SIG-M5 treated with dmso at 0.1 percent for 504 hours (cell line): ENCODE measurements around the gene ATP8A1.

Experiments
- DNase-seq: peaks from one replicate; lab custom pipeline; 2025; ENCODE audit not compliant: unreplicated experiment; lab: John Stamatoyannopoulos, UW

The ATP8A1 gene

DNA sequence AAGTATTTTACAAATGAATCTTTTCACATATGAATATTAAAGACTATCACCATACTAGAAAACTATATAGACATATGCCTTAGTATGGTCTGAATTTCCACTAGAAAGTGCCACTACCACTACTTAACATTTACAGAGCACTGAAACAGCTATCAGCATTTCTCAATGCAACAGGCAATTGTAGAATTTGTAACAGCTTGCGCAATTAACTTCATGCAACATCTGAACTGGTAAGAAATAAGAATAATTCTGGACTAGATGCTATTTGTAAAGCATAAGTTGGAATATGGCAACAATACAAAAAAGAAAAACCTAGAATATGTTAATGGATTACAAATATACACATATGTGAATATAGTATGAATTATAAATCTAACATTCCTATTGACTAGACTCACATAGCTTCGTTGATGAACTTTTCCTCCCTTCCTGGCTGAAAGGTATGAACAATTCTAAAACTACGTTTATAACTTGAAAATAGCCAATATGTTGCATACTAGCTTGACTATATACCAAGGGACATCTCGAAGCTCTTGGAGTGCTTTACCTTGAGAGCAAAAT is 82.0 kb downstream of the ATP8A1 start:
- DNase-seq = peak; percentile 6

DNA sequence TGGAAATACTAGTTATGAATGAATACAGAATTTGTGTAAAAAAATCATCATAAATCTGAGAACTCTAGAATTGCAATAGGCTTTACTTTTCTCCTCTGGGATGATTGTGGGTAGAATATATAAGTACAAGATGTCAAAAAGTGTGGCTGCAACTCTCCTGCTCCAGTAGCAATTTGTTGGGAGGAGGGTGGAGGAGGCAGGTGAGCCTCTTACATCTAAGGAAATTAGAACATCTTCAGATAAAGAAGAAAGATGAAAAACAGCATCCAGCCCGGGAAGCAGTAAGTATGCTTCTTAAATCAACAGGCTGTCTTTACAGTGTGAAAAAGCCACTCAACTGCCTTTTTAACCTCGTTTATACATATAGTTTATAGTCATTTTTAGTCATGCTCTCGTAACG is 83.7 kb downstream of the ATP8A1 start:
- no peak for DNase-seq

DNA sequence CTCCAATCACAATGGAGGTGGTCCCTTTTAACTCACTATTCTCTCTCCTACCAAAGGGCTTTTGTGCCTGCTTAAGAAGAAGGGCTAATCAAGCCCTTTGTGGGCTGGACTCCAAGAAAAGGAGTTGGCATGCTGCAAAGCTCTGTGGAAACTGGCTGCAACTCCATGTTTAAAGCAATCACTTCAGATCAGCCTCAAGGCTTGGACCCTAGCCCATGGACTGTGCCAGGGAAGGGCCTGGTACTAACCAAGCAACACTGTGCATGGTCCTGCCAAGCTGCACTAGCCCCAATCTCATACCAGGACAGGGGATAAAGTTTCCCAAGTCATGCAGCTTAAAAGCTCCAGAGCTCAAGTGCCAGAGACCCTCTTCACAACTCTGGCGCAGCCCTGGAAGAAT is 86.7 kb downstream of the ATP8A1 start:
- no peak for DNase-seq

DNA sequence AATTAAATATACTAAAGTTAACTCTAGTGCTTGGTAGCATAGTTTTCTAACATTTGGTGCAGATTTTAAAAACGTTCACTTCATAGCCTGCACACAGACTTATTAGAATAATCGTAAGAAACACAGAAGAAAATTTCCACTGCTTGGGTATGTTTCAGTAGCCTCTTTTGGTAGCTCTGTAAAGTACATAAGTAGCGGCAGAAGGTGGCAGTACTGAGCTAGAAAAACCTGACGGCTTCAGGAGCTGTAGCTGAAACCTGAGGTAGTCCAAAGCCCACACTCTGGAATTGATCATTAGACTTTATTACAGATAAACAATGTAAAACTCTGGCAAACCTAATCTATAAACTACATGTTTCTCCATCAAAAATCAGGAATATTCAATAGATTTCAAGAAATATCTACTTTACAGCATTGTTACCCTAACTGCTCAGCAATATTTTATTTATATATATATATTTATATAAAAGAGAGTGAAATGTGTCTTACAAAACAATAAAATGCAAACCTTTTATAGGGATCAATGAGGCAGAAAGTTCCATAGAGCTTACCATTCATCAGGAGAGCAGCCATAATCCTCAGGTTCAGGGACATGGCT is 88.2 kb downstream of the ATP8A1 start:
- peak; percentile 37 for DNase-seq

DNA sequence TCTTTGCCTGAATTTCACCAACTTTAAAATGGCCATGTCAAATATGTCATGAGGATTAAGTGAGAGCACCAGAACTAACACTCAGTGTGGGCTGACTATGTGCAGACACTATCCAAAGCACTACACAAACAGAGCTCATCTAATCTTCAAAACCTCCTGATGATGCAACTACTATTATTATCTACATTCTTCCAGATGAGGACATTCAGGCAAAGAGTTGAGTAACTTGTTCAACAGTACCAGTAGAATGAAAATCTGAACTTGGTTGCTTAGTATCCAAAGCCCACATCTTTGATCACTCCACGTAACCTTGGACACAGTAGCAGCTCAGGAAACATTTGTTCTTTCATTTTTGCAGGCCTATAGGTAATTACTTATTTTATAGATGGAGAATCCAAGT is 90.1 kb downstream of the ATP8A1 start:
- no peak for DNase-seq

DNA sequence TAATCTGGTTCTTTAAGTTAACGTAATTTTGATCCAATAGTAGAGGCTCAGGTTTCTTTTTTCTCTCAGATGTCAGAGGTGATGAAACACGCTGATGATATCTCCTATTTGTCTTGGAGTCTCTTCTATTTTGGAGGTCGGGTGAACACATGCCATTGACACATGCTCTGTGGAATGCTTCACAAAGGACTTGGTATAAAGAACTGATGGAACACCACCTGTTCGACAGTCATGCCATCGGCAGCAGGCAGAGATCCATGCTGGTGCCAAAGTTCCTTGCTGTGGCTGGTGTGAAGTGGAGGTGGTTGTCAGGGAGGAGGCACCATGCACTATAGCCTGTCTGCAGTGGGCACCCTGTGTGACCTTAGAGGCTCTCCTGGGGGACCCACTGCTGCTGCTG is 94.9 kb downstream of the ATP8A1 start:
- no peak for DNase-seq

DNA sequence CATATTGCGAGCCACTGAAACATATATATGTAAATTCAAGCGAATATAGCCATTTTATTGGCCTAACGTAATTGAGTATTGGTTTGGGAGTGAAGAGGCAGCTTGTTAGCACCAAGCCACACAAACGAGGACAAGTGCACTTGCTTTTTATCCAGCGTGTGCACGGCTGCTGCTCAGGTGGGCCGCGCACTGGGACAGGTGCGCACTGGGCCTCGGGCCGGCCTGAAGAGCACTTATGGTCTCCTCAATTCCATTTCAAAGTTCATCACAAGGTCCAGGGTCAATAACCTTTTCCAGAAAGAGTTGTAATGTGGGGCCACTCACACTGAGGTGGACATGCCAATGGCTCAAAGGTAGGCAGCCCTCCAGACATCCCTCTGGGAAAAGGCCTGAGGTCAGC is 95.9 kb downstream of the ATP8A1 start:
- no peak for DNase-seq

DNA sequence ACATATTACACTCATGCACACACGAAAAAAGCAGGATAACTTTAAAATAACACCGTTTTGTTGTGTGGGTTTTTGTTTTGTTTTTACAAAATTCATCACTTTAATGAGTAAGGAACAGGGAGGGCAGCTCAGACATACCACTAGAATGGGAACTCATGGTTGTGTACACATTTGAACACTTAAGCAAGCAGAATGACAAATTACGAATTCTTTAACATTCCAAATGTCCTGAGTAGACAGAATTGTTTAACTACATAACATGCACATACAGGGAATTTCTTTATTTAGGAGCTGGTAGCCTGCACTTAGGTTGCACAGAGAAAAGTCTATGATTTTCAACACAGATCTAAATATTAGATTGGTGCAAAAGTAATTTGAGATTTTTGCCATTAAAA is 96.4 kb downstream of the ATP8A1 start:
- DNase-seq = no peak

DNA sequence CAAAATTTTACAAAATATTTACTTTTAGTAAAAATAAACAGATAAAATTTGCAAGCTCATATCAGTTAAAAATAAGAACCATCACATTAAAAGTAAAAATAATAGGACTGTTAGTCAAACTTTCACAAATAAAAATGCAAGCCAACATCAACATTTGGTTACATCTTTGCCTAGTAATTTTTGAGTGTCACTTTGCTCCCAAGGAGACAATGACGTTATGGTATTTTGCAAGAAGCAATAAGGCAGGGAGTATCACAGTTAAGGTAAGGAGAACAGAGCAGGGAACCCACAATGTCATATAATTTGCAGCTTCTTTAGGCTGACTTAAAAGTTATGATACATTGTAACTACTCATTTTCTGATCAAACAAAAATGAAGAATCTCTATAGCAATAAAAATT is 98.7 kb downstream of the ATP8A1 start:
- no peak for DNase-seq

DNA sequence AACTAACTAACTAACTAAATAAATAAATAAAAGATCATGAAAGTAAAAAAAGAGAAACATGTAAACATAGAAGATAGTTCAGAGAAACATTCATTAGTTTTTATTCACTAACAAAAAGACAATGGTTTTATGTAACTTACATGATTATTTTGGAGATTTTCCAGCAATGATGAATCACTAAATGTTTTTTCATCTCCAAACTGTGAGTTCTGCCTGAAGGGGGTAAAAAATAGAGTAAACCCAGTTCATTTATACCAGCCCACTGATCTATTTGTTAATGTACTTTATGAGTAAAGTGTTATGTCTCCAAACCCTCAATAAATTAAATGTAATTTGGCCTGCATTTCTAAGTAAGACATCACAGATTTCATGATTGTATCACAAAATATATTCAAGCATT is 101.1 kb downstream of the ATP8A1 start:
- DNase-seq = no peak

DNA sequence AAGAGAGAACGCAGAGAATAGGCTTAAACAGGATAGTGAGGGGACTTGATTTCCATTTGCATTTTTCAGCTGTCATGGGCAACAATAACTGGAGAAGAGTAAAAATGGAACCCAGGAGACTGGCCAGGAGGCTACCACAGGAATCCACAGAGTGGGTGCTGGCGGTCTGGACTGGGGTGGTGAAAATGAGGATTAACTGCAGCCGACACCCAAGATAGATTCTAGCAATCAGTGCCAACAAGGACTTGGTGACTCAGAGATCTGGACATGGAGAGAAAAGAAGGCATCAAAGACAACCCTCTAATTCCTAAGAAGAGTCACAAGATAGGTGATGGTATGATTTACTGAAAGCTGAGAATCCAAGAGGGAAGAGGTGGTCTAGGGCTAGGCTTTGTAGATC is 102.8 kb downstream of the ATP8A1 start:
- no peak for DNase-seq

DNA sequence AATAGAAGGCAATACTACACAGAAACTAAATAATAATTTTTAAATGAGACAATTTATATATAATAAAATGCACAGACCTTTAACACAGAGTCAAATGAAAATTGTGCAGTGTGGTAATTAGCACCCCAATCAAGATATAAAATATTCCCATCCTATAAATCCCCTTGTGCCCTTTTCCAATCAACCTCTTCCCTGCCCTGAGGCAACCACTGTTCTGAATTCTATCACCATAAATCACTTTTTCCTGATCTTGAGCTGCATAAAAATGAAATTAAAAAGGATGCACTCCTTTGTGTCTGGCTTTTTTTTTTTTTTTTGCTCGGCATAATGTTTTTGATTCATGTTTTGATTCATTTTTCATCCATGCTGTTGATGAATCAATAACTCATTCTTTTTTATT is 107.0 kb downstream of the ATP8A1 start:
- no peak for DNase-seq

DNA sequence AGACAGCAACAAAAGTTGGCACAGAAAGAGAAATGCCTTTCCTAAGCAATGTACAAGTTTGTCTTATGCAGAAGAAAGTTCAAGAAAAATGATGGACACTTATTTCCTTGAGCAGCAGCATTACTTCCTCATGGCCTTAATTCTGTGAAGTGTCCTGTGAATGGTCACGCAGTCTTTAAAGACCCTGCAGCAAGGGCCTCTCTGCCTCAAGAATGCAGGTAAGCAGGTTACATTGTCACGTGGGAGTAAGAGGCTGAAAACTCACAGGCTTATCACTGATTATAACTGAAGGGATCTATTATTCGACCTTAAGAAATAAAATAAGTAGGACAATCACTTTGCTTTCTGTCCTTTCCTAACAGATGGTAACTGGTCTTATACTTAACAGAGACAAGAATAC is 109.1 kb downstream of the ATP8A1 start:
- no peak for DNase-seq

DNA sequence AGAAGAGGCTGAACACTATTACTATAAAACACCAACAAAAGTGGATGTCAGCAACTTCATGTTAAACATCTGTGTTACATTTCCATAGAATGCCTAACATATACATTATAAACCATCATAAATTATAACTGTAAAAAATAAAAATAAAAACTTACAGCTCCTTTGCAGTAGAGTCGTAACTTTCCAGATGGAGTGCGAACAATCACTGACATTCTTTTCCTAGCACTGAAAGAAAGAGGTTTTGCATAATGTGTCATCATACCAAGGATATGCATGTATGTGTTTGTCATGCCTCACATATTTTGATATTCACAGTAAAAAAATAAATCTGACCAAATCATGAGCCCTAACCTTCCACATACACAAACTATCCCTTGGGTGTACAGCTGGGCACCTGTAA is 113.1 kb downstream of the ATP8A1 start:
- DNase-seq = no peak

DNA sequence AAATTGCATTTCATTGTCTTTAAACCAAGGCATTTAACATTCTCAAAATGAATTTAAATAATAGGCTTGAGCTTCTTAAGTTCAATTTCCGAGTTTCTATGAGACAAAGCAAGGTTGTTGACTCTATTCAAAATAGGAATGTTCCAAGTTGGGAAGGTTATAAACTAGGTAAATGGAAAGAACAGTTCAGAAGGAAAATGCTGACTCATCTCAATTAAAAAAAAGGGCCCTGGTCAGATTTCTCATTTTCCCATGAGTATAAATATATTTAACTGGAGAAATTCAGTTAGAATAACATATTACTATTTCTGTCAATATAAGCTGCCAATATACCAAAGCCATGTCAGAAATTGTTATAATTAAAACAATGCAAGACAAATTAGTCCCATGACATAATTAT is 113.8 kb downstream of the ATP8A1 start:
- DNase-seq = no peak

DNA sequence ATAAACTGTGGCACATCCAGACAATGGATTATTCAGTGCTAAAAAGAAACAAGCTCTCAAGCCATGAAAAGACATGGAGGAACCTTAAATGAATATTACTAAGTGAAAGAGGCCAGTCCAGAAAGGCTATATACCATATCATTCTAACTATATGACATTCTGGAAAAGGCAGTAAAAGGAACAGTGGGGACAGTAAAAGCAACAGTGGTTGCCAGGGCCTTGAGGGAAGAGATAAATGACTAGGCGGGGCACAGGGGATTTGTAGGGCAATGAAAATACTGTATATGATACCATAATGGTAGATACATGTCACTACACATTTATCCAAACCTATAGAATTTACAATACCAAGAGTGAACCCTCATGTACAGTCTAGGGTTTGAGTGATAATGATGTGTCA is 115.3 kb downstream of the ATP8A1 start:
- DNase-seq = no peak

DNA sequence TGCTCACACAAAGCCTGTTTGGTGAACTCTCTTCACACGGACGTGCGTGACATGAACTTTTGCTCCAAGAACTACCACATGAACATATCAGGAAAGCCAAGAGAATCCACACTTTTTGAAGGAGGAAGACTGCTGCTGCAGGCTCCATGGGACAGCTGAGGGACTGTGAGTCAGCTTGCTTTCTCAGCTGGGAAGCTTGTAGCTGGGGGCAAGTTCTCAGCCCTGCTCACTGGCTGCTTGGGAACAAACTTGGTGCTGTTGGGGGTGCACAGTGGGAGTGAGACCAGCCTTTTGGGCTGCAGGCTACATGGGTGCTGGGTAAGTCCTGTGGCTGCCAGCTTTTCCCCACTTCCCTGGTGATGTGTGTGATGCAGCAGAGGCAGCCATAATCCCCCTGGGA is 123.9 kb downstream of the ATP8A1 start:
- no peak for DNase-seq

DNA sequence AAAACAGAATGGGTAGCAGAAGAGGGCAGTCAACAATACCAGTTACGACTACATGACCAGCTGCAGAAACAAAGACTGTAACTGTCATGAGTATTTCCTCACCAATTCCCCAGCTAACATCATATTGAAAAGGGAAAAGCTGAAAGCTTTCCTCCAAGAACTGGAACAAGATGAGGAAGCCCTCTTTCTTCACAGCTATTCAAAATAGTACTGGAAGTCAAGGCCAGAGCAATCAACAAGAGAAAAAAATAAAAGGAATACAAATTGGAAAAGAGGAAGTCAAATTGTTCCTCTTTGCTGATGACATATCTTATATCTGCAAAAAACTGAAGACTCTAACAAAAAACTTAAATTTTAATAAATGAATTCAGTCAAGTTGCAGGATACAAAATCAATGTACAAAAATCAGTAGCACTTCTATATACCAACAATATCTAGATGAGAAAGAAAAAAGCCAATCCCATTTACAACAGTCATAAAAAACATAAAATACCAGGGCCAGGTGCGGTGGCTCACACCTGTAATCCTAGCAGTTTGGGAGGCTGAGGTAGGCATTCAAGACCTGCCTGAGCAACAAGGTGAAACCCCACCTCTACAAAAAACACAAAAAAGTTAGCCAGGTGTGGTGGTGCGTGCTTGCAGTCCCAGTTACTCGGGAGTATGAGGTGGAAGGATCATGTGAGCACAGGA is 125.4 kb downstream of the ATP8A1 start:
- no peak for DNase-seq

DNA sequence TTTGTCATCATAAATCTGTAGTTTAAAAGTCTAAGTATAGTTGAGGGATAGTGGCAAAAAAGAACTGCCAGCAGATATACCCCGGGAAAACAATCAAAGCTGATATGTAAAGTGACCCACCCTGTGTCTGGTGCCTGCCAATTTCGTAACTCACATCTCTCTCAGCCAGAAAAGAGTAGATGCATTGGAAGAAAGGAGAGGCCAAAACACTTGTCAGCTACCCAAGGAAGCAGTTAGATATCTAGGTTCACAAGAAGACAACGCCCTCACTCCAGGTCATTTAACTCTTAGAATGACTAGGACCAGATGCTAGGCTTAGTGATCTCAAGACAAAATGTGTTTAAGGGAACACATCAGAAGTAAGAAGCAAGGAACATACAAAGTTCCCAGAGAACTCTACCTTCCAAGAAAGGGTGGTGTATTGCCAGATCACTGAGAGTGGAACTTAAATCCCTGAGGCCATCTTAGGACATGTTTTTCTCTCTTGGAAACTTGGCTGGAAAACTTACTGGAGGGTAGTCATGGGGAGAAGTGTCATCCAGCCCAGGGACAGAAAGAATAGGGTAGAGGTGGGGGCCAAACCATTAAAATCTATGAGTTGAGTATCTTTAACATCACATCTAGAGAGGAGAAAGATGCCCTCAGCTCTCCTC is 133.7 kb downstream of the ATP8A1 start:
- DNase-seq = no peak

DNA sequence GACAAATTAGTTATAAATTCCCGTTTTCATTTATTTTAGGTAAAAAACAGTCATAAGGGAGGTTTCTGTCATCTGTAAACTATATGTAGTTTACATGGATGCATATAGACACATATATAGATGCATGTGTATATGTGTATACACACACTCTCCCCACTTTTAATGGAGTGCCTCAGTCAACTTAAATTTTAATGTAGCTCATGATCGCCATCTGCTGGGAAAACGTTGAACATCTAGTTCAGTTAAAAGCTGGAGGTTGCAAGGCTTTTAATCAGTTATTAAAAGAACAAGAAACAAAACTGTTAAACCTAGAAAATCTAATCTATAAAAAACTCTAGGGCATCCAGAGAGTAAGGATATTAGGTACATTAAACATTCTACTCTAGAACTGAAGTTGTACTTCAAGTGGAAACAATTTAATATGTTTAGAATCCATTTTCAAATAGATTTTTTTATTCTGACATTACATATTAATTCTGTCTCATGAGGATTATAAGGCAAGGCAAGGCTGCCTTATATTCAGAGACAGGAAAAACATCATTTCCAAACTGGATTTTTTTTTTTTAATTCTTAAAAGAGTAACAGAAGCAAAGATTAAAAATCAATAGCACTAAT is 137.0 kb downstream of the ATP8A1 start:
- DNase-seq = peak; percentile 40

DNA sequence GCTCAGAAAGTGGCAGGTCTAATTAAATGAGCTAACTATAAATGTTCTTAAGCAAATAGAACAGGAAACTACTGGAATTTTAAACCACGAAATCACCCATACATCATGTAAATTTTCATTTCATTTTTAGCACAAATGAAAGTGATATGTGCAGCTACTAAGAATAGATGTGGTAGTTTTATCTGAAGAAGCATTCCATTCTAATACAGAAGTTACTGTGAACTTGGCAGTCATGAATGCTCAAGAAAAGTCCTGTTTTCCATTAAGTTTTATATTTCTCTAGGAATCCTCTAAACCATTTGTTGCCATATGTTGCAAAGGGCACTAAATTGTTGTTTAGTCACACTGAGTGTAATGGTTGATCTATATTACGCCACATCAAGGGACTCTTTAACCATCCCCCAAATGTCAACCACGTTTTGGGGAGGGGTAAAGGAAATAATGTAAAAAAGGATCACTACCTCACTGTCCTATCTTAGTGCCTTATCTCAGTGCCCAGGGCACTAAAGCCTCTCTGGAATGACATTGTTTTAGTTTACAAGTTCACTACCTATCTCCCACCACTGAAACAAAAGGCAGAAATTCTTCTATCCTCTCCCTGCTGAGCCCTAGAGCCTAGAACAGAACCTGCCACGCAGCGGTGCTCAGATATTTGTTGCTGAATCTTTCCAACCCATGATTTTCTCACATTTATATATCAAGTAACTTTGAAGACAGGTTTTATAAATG is 141.6 kb downstream of the ATP8A1 start:
- DNase-seq = no peak
